Measurements from ENCODE around the gene STAT5A.

Gene STAT5A

GRCh38 chr17:42277342-42277712 is 11.0 kb upstream of the STAT5A start:
- Histone ChIP-seq H3K4me3 (replicated peaks; ENCODE audit: insufficient read depth, low read length) (no peak overlapping the region), H3K27ac (replicated peaks) (no peak overlapping the region; the same call in 1 of the 2 replicates)

GRCh38 chr17:42279776-42280630 is 8.3 kb upstream of the STAT5A start:
- TF ChIP-seq GABPA (IDR thresholded peaks at IDR 0.05; ENCODE audit: low read depth) (no peak), CTCF (IDR thresholded peaks at IDR 0.05; ENCODE audit: insufficient read depth, low read length) (no peak), SPI1 (IDR thresholded peaks at IDR 0.05; ENCODE audit: borderline replicate concordance, low read depth) (no peak), POLR2AphosphoS5 (IDR thresholded peaks at IDR 0.05; ENCODE audit: low read depth) (no peak)
- TF ChIP-seq, protein P1, sequence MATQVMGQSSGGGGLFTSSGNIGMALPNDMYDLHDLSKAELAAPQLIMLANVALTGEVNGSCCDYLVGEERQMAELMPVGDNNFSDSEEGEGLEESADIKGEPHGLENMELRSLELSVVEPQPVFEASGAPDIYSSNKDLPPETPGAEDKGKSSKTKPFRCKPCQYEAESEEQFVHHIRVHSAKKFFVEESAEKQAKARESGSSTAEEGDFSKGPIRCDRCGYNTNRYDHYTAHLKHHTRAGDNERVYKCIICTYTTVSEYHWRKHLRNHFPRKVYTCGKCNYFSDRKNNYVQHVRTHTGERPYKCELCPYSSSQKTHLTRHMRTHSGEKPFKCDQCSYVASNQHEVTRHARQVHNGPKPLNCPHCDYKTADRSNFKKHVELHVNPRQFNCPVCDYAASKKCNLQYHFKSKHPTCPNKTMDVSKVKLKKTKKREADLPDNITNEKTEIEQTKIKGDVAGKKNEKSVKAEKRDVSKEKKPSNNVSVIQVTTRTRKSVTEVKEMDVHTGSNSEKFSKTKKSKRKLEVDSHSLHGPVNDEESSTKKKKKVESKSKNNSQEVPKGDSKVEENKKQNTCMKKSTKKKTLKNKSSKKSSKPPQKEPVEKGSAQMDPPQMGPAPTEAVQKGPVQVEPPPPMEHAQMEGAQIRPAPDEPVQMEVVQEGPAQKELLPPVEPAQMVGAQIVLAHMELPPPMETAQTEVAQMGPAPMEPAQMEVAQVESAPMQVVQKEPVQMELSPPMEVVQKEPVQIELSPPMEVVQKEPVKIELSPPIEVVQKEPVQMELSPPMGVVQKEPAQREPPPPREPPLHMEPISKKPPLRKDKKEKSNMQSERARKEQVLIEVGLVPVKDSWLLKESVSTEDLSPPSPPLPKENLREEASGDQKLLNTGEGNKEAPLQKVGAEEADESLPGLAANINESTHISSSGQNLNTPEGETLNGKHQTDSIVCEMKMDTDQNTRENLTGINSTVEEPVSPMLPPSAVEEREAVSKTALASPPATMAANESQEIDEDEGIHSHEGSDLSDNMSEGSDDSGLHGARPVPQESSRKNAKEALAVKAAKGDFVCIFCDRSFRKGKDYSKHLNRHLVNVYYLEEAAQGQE (IDR thresholded peaks at IDR 0.05; ENCODE audit: insufficient replicate concordance, low read depth), result no peak
- no peak overlapping the region for H3K4me3 ChIP-seq (replicated peaks; ENCODE audit: insufficient read depth, low read length)
- no peak overlapping the region for H3K27ac ChIP-seq (replicated peaks)
- no peaks in the 10 kb centered on the region for H3K27me3 ChIP-seq (ENCODE audit: insufficient read depth, poor library complexity, severe bottlenecking)
- no peak for DNase-seq (ENCODE audit: low read depth in 1 of 2, low spot score in 1 of 2)

More at GRCh38 chr17:42277342-42277712, 11.0 kb upstream of the STAT5A start:
- H3K27me3 ChIP-seq (ENCODE audit: insufficient read depth, poor library complexity, severe bottlenecking), result no peaks in the 10 kb centered on the region
- TF ChIP-seq SPI1 (IDR thresholded peaks at IDR 0.05; ENCODE audit: borderline replicate concordance, low read depth) (no peak), CTCF (IDR thresholded peaks at IDR 0.05; ENCODE audit: insufficient read depth, low read length) (no peak)
- DNase-seq (ENCODE audit: low read depth in 1 of 2, low spot score in 1 of 2), result no peak

DNA sequence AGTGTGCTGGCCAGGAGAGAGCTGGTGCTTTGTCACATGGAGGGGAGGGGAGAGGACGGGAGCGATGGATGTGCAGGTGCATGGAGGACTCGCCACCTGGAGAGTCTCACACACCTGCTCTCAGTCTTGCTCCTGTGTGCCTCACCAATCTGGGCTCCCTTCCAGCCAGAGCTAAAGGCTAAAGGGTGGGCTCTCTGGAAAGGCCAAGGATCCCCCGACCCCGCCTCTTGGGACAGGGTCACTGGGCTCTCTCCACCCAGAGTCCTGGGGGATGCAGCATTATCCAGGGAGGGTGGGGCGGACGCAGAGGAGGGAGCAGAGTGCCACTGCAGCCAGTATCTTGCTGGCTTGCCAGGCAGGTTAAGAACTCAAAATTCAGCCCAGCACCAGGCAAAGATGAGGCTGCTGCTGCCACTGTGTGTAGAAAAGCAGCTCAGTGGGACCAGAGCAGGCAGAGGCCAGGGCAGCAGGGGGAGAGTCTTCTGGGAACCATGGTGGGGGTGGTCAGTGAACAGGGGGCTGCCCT is 6.7 kb upstream of the STAT5A start:
- no peak overlapping the region for H3K4me3 ChIP-seq (replicated peaks; ENCODE audit: insufficient read depth, low read length)
- no peaks in the 10 kb centered on the region for H3K27me3 ChIP-seq (ENCODE audit: insufficient read depth, poor library complexity, severe bottlenecking)
- TF ChIP-seq POLR2AphosphoS5 (IDR thresholded peaks at IDR 0.05; ENCODE audit: low read depth), result no peak
- no peak for TF ChIP-seq CTCF (IDR thresholded peaks at IDR 0.05; ENCODE audit: insufficient read depth, low read length)
- no peak for TF ChIP-seq GABPA (IDR thresholded peaks at IDR 0.05; ENCODE audit: low read depth)
- no peak for TF ChIP-seq SPI1 (IDR thresholded peaks at IDR 0.05; ENCODE audit: borderline replicate concordance, low read depth)
- TF ChIP-seq, protein P1 (IDR thresholded peaks at IDR 0.05; ENCODE audit: insufficient replicate concordance, low read depth), result no peak
- H3K27ac ChIP-seq (replicated peaks), result no peak overlapping the region
- DNase-seq (ENCODE audit: low read depth in 1 of 2, low spot score in 1 of 2), result no peak
